GM15510 (cell line): ENCODE data around the gene ARHGAP42.

ENCODE experiments used
- POLR2A ChIP-seq: IDR thresholded peaks from 3 replicates; pipeline ENCODE4 v1.6.1; 2011; ENCODE audit warnings: borderline replicate concordance; ENCODE audit not compliant: insufficient read length; ENCODE audit errors: extremely low read depth

ARHGAP42 gene

GRCh38 chr11:100705447-100705846, 18.4 kb downstream of the ARHGAP42 start:
- TF ChIP-seq POLR2A = no peak

- no peak for TF ChIP-seq POLR2A
Measured at GRCh38 chr11:100706179-100706578, 19.1 kb downstream of the ARHGAP42 start.

- TF ChIP-seq POLR2A = no peak
Measured at GRCh38 chr11:100709233-100709957, 22.3 kb downstream of the ARHGAP42 start.

GRCh38 chr11:100711984-100712383, 24.9 kb downstream of the ARHGAP42 start:
- TF ChIP-seq POLR2A = no peak

- TF ChIP-seq POLR2A = no peak
Measured at GRCh38 chr11:100712583-100712982, 25.5 kb downstream of the ARHGAP42 start.

- TF ChIP-seq POLR2A = no peak
Measured at GRCh38 chr11:100715165-100715761, 28.2 kb downstream of the ARHGAP42 start.

- TF ChIP-seq POLR2A = no peak
Measured at GRCh38 chr11:100716838-100717237, 29.8 kb downstream of the ARHGAP42 start.

- TF ChIP-seq POLR2A = no peak
Measured at GRCh38 chr11:100719362-100719761, 32.3 kb downstream of the ARHGAP42 start.

GRCh38 chr11:100719809-100720221, 32.7 kb downstream of the ARHGAP42 start:
- no peak for TF ChIP-seq POLR2A

GRCh38 chr11:100726680-100727079, 39.6 kb downstream of the ARHGAP42 start:
- TF ChIP-seq POLR2A = no peak

- no peak for TF ChIP-seq POLR2A
Measured at GRCh38 chr11:100727410-100727809, 40.3 kb downstream of the ARHGAP42 start.

- TF ChIP-seq POLR2A = no peak
Measured at GRCh38 chr11:100730266-100730665, 43.2 kb downstream of the ARHGAP42 start.

- no peak for TF ChIP-seq POLR2A
Measured at GRCh38 chr11:100731471-100731870, 44.4 kb downstream of the ARHGAP42 start.

- no peak for TF ChIP-seq POLR2A
Measured at GRCh38 chr11:100732949-100733348, 45.9 kb downstream of the ARHGAP42 start.

GRCh38 chr11:100734743-100735527, 47.8 kb downstream of the ARHGAP42 start:
- TF ChIP-seq POLR2A = no peak

- no peak for TF ChIP-seq POLR2A
Measured at GRCh38 chr11:100735949-100736675, 49.0 kb downstream of the ARHGAP42 start.

- no peak for TF ChIP-seq POLR2A
Measured at GRCh38 chr11:100738701-100739270, 51.7 kb downstream of the ARHGAP42 start.
